ENCODE data around the gene TCP10L.
A peak's percentile ranks its signal among the peaks of the same experiment; 100 is the strongest.
"Not testable (repeated sequence)": the region's sequence is repeated elsewhere in the genome, so short reads cannot be mapped to it uniquely, and the experiment has no call there.

TCP10L gene, protein sequence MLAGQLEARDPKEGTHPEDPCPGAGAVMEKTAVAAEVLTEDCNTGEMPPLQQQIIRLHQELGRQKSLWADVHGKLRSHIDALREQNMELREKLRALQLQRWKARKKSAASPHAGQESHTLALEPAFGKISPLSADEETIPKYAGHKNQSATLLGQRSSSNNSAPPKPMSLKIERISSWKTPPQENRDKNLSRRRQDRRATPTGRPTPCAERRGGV

DNA sequence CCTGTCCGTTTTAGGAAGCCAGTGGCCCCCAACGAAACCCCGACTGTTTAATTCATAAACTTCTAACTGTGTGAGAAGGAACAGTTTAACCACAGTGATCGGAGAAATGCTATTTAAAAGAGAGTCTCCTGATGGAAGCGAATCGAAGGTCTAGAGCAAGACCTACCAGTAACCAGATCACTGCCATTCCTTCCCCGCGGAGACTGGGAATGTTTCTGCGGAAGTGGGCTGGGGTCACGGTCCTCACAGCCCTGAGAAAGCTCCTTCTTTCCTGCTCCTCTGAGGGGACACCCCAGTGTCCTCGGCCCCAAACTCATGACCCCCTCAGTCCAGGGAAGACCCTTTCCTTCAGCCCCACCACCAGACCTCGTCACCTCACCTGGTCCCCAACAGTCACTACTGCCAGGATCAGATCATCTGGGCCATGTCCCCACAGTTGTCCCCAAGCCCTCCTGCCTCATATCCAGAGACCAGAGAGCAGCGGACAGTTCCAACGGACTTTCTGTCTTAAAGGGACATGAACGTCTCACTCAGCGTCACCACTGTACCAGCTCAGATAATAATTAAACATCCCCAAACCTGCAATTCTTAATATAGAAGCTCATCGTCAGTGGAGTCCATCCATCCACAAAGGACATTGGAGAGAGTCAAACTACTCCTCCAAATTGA is at the start of gene TCP10L:
TSS of gene TCP10L (minus strand) at position 482 of the 669 bp plus-strand sequence. CDS start 1,219 bp downstream, outside the sequence.
- no peak for DNase-seq

DNA sequence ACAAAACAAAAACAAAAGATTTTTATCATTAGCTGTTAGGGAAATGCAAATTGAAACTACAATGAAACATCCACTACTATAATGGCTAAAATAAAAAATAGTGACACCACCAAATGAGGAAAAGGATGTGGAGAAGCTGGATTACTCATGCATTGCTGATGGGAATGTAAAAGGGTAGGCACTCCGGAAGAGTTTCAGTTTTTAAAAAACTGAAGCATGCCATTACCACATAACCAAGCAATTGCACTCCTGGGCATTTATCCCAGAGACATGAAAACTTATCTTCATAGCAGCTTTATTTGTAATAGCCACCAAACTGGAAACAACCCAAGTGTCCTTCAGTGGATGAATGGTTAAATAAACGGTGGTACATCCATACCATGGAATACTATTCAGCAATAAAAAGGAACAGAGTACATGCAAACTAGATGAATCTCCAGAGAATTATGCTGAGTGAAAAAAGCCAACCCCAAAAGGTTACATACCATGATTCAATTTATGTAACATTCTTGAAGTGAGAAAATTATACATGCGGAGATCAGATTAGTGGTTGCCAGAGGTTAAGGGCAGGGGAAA is 41.4 kb upstream of the TCP10L start:
- no peak for DNase-seq

DNA sequence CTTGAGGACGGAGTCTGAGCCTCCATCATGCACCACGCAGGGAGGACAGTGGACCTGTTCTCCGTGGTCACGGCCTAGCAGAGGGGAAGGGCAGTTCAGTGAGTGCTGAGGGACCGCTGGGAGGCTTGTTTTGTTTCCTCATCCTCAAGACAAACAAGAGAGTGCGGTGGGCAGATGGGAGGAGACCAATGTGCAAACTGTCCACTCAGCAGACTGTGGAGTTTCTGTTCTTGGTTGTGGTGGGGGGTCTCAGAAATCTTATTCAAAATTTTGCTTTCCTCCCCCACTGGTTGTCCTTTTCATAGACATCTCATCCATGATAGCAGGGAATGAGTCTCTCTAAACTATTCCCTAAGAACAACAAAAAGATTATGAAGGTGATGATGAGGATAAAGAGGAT is 32.9 kb upstream of the TCP10L start:
- DNase-seq, result not testable (repeated sequence)

DNA sequence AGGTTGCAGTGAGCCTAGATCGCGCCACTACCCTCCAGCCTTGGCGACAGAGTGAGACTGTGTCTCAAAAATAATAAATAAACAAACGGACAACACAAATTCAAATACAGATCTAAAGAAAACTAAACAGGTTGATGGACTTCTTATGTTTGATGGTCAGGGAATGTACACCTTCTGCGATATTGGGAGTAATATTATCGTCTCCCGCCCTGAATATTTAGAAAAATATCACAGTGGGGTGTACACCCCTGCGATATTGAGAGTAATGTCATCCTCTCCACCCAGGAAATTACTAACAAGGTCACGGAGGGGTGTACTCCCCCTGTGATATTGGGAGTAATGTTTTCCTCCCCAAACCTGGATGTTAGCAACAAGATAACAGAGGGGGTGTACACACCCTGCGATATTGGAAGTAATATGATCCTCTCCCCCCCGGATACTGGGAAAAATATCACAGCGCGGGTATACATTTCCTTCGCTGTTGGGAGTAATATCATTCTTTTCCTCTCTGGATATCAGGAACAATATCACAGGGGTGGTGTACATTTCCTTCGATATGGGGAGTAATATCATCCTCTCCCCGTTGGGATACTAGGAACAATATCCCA is 28.2 kb upstream of the TCP10L start:
- DNase-seq, result no peak

DNA sequence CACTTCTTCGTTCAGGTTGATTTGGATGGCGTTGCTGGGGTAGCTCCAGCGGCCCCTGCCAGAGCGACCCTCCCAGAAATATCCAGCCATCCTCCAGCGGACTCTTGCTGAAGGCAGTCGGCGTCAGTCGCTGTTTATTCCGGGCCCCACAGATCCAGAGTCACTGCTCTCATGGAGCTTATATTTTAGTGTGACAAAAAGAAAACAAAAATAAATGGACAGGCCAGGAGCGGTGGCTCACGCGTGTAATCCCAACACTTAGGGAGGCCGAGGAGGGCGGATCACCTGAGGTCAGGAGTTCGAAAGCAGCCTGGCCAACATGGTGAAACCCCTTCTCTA is 27.6 kb upstream of the TCP10L start:
- DNase-seq, result no peak

DNA sequence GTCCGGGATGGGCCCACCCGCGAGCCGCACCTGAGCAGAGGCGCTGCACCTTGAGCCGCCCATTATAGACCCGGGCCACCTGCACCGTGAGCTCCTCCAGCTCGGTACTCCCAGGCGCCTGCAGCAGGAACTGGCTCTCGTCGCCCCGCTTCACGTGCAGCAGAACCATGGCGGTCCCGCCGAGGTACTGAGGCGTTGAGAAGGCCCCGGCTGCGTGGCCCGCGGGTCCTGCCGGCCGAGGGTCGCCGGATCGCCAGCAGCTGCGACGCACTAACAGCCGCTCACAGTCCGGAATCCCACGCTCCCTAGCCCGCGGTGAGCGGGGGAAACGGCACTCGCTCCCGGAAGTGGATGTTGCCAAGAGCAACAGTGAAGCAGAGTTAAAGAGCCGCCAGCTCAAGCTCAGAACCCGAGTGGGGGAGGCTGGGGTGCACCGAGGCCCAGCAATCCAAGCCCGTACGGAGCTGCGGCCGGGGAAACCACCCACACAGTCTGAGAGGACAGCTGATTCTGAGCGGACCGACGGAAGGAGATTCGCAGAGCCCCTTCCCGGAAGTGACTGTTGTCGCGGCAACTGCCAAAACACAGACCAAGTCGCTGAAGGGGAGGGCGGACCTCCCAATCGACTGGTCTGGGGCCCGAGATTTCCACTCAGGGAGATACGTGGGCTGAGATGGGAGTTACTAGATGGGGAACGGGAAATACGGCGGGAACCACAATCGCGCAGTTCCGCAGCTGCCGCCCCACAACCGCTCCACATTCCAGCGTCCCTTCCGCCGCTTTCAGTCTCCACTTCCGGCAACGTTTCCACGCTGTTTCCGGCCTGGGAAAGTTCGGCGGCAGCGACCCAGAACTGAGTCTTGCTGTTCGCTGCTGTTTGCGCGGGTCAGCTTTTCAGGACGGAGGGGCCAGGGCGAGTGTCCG is 27.0 kb upstream of the TCP10L start, which contains the start of gene CFAP298:
TSS of gene CFAP298 (minus strand) at position 303 of the 924 bp plus-strand sequence. CDS start at position 169, 134 bp downstream.
- DNase-seq, result peak; percentile 68

DNA sequence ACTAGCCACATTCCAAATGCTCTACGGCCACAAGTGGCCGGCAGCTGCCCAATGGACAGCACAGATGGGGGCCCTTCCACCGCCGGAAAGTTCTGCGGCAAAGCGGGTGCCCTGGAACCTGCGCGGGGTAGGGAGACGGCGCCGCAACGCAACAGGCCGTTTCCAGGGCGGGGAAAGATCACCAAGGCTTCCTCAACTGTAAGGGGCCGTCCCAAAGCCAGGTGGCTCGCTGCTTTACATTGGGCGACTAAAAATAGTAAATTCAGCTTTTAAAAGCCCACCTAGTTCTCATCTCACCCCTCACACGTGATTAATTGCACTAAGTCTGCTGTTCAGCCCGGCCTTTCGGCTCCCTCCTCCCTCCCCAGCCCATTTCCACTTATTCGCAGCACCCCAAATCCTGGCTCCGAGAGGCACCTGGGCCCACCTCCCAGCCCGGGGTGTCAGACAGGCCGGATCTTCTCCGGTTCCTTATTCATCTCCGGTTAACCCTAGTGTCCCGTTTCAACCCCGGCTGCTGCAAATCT is 26.2 kb upstream of the TCP10L start:
- DNase-seq, result no peak

DNA sequence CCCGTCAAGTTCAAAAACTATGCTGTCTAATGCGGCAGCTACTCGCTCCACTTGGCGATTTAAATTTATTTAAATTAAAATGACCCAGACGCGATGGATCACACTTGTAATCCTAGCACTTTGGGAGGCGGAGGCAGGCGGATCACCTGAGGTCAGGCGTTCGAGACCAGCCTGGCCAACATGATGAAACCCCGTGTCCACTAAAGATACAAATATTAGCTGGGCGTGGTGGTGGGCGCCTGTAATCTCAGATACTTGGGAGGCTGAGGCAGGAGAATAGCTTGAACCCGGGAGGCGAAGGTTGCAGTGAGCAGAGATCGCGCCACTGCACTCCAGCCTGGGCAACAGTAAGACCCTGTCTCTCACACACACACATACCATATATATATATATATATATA is 25.6 kb upstream of the TCP10L start:
- not testable (repeated sequence) for DNase-seq

DNA sequence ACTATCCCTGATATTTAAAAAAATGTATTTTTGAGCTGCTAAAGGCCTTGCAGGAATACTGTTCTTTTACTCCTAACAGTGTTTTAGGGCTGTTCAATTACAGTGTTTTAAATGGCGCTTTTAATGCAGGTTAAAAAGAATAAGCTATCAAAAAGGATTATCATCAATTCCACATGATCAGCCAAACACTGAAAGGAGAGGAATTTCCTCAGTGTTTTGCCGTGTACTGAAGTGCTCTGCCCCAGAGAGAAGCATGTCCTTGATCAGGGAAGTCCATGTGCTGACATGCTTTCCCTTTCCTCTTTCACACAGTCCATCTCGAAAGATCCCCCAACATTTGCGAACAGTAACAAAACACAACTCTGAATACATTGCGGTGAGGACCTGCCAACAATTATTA is 23.5 kb upstream of the TCP10L start:
- DNase-seq, result no peak

DNA sequence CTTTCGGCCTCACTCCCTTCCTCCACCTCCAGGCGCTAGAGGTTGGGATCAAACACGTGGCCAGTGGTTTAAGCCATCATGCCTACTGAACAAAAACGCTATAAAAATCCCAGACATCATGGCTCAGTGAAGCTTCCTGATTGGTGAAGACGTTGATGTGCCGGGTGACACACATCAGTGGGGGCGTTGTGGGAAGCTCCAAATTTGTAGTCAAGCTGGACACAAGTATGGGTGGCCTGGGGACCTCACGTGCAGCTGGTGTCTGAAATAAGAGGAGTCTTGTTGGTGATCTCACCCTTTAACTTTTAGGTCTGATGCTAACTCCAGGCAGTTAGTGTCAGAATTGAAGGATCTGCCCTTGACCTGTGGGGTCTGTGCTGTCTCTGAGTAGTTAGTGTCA is 20.1 kb upstream of the TCP10L start:
- no peak for DNase-seq

DNA sequence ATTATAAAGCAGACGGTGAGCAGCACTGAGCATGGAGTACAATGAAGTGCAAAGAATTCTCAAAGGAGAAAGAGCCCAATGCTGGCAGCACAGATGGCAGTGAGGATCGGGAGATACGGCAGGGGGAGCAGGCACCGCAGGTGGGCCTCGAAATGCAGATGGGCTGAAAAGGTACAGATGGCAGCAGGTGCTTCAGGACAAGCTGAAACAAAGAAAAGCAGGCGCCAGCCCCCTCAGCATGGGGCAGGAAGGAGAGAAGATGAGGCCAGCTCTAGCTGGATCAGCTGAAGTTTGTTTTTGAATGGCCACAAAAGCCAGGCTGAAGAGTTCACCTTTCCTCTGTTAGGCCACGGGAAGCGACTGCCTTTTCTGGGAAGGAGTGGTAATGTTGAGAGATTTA is 19.1 kb upstream of the TCP10L start:
- no peak for DNase-seq

DNA sequence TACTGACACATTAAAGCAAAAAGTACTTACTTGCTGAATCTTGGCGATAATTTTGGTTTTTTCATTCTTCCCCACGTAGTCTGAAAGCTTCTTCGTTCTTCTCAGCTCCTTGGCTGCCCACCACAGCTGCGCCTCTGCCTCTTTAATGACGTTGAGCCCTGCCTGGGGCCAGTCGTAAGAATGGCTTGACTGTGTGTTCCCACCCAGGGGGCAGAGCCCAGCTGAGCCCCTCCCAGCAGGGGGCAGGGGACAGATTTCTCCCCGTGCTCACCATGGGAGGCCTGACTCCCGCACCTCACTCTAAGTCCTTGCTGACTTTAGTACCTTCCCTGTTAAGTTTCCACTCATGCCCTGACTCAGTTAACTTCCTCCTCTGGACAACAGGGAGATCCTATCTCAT is 17.8 kb upstream of the TCP10L start:
- DNase-seq, result no peak

DNA sequence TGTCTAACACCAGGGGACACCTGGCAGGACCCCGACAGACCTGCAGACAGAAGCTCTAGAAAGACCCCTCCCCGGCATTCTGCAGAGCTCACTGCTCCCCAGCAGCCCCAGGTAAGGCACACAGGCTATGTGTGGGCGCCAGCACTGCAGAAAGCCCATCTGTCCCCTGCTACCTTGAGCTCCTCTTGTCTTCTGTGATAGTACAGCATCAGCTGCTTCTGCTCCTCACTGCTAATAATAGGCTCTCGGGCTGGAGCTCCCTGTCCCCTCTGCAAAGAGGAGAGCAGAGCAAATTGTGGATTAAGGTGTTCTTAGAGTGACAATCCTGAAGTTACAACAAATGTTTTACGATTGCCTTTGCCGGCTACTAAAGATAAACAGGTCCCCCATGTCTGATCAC is 16.8 kb upstream of the TCP10L start:
- no peak for DNase-seq

DNA sequence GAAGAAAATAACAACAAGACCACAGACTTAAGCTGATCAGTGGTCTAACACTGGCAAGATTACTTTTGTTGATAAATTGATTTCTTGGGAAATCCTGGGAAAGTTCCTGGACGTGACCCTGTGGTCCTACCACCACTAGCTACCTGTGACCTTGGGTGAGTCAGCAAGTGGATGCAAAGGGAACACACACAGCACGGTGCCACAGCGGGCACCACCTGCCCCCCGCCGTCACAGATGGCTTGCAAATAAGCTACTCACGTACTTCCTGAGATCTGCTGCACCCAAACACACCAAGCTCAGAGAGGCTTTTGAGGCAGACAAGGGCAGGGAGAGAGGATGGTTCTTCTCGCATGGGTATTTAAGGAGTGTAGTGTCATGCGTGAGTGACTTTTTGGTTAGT is 14.2 kb upstream of the TCP10L start:
- no peak for DNase-seq

DNA sequence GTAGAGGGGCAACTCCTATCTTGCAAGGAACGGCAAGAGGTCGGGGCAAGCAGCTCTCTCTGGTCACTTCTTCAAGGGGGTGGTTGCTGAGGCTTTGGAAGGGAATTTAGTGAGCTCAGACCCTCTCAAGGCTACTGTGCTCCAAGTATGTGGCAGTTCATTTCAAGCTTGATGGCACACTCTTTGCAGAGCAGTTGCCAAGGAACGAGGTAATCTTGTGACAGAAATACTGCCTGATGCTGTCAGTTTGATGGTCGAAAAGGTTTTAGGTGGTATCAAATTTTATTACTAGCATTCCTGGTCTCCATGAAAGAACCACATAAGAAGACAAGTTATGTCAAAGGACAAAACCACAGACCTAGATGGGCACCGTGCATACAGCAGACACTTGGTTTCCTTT is 13.8 kb upstream of the TCP10L start:
- DNase-seq, result no peak

DNA sequence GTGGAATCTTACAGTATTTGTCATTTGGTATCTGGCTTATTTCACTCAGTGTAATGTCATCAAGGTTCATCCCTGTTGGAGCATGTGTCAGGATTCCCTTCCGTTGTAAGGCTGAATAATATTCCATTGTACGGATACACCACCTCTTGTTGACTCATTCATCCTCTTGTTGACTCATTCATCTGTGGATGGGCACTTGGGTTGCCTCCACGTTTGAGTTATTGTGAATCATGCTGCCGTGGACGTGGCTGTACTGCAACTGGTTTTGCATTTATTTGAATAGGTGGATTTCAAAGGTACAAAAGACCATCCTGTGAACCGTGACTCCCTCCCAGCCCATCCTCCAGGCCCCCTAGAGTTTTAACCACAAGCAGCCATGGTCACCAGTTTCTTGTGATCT is 11.9 kb upstream of the TCP10L start:
- DNase-seq, result no peak

DNA sequence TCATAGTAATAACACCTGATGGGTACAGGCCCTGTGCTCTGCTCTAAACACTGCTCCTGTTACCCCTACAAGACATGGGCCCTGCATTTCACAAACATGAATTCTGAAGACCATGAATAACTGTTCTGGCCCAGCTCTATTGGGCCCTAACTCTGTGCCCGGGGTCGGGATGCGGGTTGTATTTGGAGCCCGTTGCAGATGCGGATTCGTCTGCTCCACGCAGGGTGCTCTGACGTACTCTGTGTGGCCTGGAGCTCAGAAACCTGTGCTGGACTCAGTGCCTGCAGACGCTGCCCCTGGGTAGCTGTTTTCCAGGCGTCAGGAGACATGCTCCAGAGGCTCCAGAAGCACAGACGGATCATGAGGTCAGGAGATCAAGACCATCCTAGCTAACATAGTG is 10.1 kb upstream of the TCP10L start:
- DNase-seq, result no peak

DNA sequence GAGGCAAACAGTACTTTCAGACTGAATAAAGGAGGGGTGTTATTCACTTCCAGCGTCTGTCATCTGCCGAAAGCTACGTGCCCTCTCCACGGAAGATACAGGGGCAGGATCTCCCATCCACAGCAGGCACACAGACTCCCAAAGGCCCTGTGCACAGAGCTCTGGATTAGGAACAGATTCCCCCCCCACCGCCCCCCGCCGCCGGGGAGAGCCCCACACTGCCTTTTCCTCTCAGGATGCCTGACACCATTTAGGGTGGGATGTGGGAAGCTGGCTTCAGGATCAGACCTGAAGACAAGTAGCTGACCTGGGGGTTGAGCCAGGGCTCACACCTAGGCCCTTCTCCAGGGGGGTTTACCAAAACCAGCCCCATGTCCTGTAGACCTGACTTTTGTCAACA is 8.4 kb upstream of the TCP10L start:
- no peak for DNase-seq

DNA sequence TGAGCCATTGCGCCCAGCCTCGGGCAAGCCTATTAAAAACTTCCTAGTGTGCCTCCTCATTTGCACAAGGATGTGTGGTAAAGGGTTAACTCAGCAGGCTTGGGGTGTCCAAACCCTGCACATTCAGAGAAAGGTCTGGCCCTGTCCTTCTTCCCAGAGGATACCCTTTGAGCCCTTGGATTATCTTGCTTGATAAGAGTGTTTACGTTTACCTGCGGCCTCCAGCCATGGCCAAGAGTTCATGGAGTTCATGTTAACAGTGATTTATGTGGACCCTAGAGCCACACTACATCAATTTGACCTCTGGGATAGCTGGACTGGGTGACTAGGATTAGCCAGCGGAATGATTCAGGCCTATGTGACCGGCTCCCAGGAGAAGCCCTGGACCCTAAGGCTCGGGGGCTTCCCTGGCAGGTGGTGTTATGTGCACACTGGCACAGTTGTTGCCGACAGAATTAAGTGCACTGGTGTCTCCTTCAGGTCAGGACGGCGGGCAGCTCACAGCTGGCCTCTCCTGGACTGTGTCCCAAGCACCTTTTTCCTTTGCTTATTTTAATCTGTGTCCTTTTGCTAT is 7.7 kb upstream of the TCP10L start:
- DNase-seq, result no peak

DNA sequence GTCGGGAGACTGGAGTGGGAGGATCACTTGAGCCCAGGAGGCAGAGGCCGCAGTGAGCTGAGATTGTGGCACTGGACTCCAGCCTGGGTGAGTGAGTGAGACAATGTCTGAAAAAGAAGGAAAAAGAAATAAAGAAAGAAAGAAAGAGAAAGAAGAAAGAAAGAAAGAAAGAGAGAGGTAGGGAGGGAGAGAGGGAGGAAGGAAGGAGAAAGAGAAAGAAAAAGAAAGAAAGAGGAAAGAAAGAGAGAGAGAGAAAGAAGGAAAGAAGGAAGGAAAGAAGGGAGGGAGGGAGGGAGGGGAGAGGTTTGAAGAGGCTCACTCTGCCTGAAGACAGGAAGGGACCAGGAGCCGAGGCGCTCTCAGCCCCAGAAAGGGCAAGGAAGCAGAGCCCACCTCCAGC is 4.8 kb upstream of the TCP10L start:
- DNase-seq, result no peak

DNA sequence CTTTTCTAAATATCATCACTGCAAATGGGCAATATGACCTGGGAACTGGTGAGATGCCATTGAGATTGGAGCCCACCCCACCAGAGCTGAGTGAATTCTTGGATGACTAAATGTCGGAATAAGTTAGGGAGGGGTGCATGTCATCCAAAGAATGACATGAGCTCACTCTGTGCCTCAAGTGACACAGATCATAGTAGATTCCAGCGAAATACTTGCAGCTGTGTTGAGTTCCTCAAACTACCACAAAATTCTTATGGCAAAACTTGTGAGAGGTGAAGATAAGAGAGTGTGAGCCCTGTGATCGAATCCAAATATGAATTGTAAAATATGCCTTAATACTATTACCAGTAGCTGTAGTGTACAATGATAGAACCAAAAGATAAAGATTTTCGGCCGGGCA is 2.3 kb upstream of the TCP10L start:
- DNase-seq, result no peak

DNA sequence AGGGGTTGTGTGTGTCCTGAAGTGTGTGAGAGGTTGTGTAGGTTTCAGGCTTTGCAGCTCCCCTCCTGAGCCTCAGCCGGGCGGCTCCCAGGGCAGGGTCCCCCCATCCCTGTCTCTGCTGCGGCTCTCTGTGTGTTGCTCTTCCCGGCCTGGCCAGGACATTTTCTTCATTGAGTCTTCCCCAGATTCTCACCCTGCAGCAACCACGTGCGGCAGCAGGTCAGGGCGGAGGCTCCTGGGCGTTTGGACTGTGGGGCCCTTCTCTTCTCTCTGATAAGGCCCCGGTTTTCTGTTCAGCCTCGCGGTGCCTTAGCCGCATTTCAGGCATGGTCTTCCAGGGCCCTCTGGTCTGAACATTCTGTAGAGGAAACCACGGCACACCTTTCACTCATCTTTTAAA is 1.8 kb upstream of the TCP10L start:
- DNase-seq, result no peak
